Ectodermal cell (in vitro differentiated cells): ENCODE results near the gene CYB5R2.
"Not testable (repeated sequence)": the region's sequence is repeated elsewhere in the genome, so short reads cannot be mapped to it uniquely, and the experiment has no call there.

Experiments
- H3K27ac ChIP-seq: 2 replicates; pipeline ENCODE4 v1.7.0; 2013; ENCODE audit warnings: mild to moderate bottlenecking, low read depth, low read length; ENCODE audit not compliant: insufficient read depth, poor library complexity, severe bottlenecking
- H3K27me3 ChIP-seq: 2 replicates; pipeline ENCODE4 v1.7.0; 2013; ENCODE audit warnings: mild to moderate bottlenecking, low read length; ENCODE audit not compliant: insufficient read depth, control insufficient read depth, poor library complexity, severe bottlenecking
- H3K36me3 ChIP-seq: one replicate; pipeline ENCODE4 v1.7.0; 2013; ENCODE audit warnings: low read length; ENCODE audit not compliant: control insufficient read depth, insufficient read depth
- H3K4me1 ChIP-seq: one replicate; pipeline ENCODE4 v1.7.0; 2013; ENCODE audit warnings: low read length; ENCODE audit not compliant: control insufficient read depth, insufficient read depth
- H3K4me3 ChIP-seq: 2 replicates; pipeline ENCODE4 v1.7.0; 2013; ENCODE audit warnings: low read depth, low read length, control low read depth; ENCODE audit not compliant: insufficient read depth
- H3K9me3 ChIP-seq: 2 replicates; pipeline ENCODE4 v1.7.0; 2013; ENCODE audit warnings: mild to moderate bottlenecking, low read length, moderate library complexity; ENCODE audit not compliant: control insufficient read depth
- WGBS, 2 experiments: methylation state at CpG; one replicate each; pipeline ENCODE4 v1.1.7; 2013; ENCODE audit warnings: missing lambda C conversion rate in 2 of 2; 5-methylcytosine and 5-hydroxymethylcytosine counted together

Gene CYB5R2

GRCh38 chr11:7670641-7671040, 2.7 kb downstream of the CYB5R2 start:
- H3K27ac ChIP-seq, result no peak overlapping the region
- H3K36me3 ChIP-seq, result no peaks in the 10 kb centered on the region
- H3K9me3 ChIP-seq, result no peaks in the 10 kb centered on the region
- H3K4me1 ChIP-seq, result peaks cover 7% of the 10 kb centered on the region
- no peak overlapping the region for H3K4me3 ChIP-seq
- peaks cover 19% of the 10 kb centered on the region for H3K27me3 ChIP-seq
- 83 to 86% methylated on average over 4 of the region's 4 CpGs for WGBS, 2 experiments

GRCh38 chr11:7668911-7669310, 4.4 kb downstream of the CYB5R2 start:
- peaks cover 5% of the 10 kb centered on the region for H3K27me3 ChIP-seq
- peaks cover 9% of the 10 kb centered on the region for H3K36me3 ChIP-seq
- 63 to 65% methylated on average over 4 to 5 of the region's 5 CpGs for WGBS, 2 experiments
- H3K27ac ChIP-seq, result no peak overlapping the region
- no peak overlapping the region for H3K4me3 ChIP-seq
- H3K4me1 ChIP-seq, result peaks cover 7% of the 10 kb centered on the region
- peaks cover 2% of the 10 kb centered on the region for H3K9me3 ChIP-seq

GRCh38 chr11:7668464-7668863, 4.8 kb downstream of the CYB5R2 start:
- peaks cover 9% of the 10 kb centered on the region for H3K36me3 ChIP-seq
- WGBS, 2 experiments, result 71 to 85% methylated on average over 7 of the region's 7 CpGs
- H3K27ac ChIP-seq, result no peak overlapping the region
- peaks cover 2% of the 10 kb centered on the region for H3K9me3 ChIP-seq
- peaks cover under 1% of the 10 kb centered on the region for H3K27me3 ChIP-seq
- H3K4me3 ChIP-seq, result no peak overlapping the region
- peaks cover 7% of the 10 kb centered on the region for H3K4me1 ChIP-seq

- H3K4me3 ChIP-seq, result no peak overlapping the region
- H3K27me3 ChIP-seq, result no peaks in the 10 kb centered on the region
- H3K4me1 ChIP-seq, result peaks cover 7% of the 10 kb centered on the region
- 77 to 83% methylated on average over 2 of the region's 2 CpGs for WGBS, 2 experiments
- no peak overlapping the region for H3K27ac ChIP-seq
- peaks cover 2% of the 10 kb centered on the region for H3K9me3 ChIP-seq
- H3K36me3 ChIP-seq, result peaks cover 9% of the 10 kb centered on the region
Measured at GRCh38 chr11:7667460-7667859, 5.8 kb downstream of the CYB5R2 start.

GRCh38 chr11:7666292-7666866, 6.9 kb downstream of the CYB5R2 start:
- Histone ChIP-seq H3K36me3 (peaks cover 9% of the 10 kb centered on the region), H3K4me1 (peaks cover 7% of the 10 kb centered on the region), H3K27ac (no peak overlapping the region), H3K9me3 (peaks cover 2% of the 10 kb centered on the region), H3K27me3 (no peaks in the 10 kb centered on the region), H3K4me3 (no peak overlapping the region)
- 97 to 98% methylated on average over 7 of the region's 7 CpGs for WGBS, 2 experiments

- WGBS, 2 experiments, result 77% methylated on average over 20 of the region's 20 CpGs
- H3K27ac ChIP-seq, result no peak overlapping the region
- peaks cover 7% of the 10 kb centered on the region for H3K4me1 ChIP-seq
Measured at GRCh38 chr11:7665473-7666291, 7.6 kb downstream of the CYB5R2 start.

GRCh38 chr11:7664867-7665266, 8.4 kb downstream of the CYB5R2 start:
- Histone ChIP-seq H3K4me1 (peaks cover 7% of the 10 kb centered on the region), H3K27me3 (no peaks in the 10 kb centered on the region), H3K4me3 (no peak overlapping the region), H3K9me3 (peaks cover 2% of the 10 kb centered on the region), H3K27ac (no peak overlapping the region), H3K36me3 (peaks cover 9% of the 10 kb centered on the region)
- WGBS, 2 experiments, result 96% methylated on average over 6 of the region's 6 CpGs

More at GRCh38 chr11:7665473-7666291, 7.6 kb downstream of the CYB5R2 start:
- Histone ChIP-seq H3K9me3 (peaks cover 2% of the 10 kb centered on the region), H3K27me3 (no peaks in the 10 kb centered on the region), H3K4me3 (no peak overlapping the region), H3K36me3 (peaks cover 9% of the 10 kb centered on the region)

- H3K4me3 ChIP-seq, H3K9me3 ChIP-seq, H3K27ac ChIP-seq, H3K27me3 ChIP-seq, H3K36me3 ChIP-seq, H3K4me1 ChIP-seq: not testable (repeated sequence)
- 89 to 94% methylated on average over 16 of the region's 16 CpGs for WGBS, 2 experiments
Measured at GRCh38 chr11:7663531-7663930, 9.8 kb downstream of the CYB5R2 start.

GRCh38 chr11:7657306-7658025, 15.8 kb downstream of the CYB5R2 start:
- Histone ChIP-seq H3K27me3 (no peaks in the 10 kb centered on the region), H3K9me3 (no peaks in the 10 kb centered on the region), H3K36me3 (no peaks in the 10 kb centered on the region), H3K4me3 (no peak overlapping the region), H3K27ac (no peak overlapping the region), H3K4me1 (no peaks in the 10 kb centered on the region)
- 68% methylated on average over 15 of the region's 15 CpGs for WGBS, 2 experiments

- no peak overlapping the region for H3K27ac ChIP-seq
- no peaks in the 10 kb centered on the region for H3K36me3 ChIP-seq
- WGBS, 2 experiments, result 95% methylated on average over 11 of the region's 11 CpGs
Measured at GRCh38 chr11:7656704-7657103, 16.6 kb downstream of the CYB5R2 start.

More at GRCh38 chr11:7656704-7657103, 16.6 kb downstream of the CYB5R2 start:
- Histone ChIP-seq H3K9me3 (no peaks in the 10 kb centered on the region), H3K4me3 (no peak overlapping the region), H3K4me1 (no peaks in the 10 kb centered on the region), H3K27me3 (no peaks in the 10 kb centered on the region)
